ENCODE measurements around the gene EFHD2.

- TF ChIP-seq EZH2 (IDR thresholded peaks at IDR 0.05; ENCODE audit: insufficient read depth, poor library complexity, severe bottlenecking) = no peak
- no peak for TF ChIP-seq EZH2phosphoT487 (IDR thresholded peaks at IDR 0.05; ENCODE audit: insufficient read depth, low read depth)
These were observed 19.2 kb downstream of the EFHD2 start for GRCh38 chr1:15428815-15429435.
